GM10266 (cell line): ENCODE results near the gene PSMC3.

Source experiments
- DNase-seq: peaks from one replicate; pipeline ENCODE4 v3.0.0; 2012; ENCODE audit errors: extremely low spot score
- CTCF ChIP-seq: IDR thresholded peaks from 2 replicates; pipeline ENCODE4 v1.5.1; 2012; ENCODE audit warnings: mild to moderate bottlenecking, low read depth; ENCODE audit not compliant: control insufficient read depth, insufficient read depth; ENCODE audit errors: missing control alignments

PSMC3 gene

GRCh38 chr11:47436726-47437125 is 10.5 kb upstream of the PSMC3 start:
- DNase-seq = no peak
- TF ChIP-seq CTCF = no peak

GRCh38 chr11:47435687-47436086 is 9.4 kb upstream of the PSMC3 start:
- TF ChIP-seq CTCF = no peak
- no peak for DNase-seq

- no peak for TF ChIP-seq CTCF
- DNase-seq = no peak
Observed at GRCh38 chr11:47434011-47434786, 8.0 kb upstream of the PSMC3 start.

- no peak for TF ChIP-seq CTCF
- DNase-seq = no peak
Observed at GRCh38 chr11:47433157-47433556, 6.9 kb upstream of the PSMC3 start.

GRCh38 chr11:47431356-47432083 is 5.3 kb upstream of the PSMC3 start:
- DNase-seq = no peak
- no peak for TF ChIP-seq CTCF

- TF ChIP-seq CTCF = no peak
- no peak for DNase-seq
Observed at GRCh38 chr11:47430524-47430923, 4.3 kb upstream of the PSMC3 start.

GRCh38 chr11:47425611-47426010 is 628 bp downstream of the PSMC3 start:
- no peak for TF ChIP-seq CTCF
- DNase-seq = no peak
